Common myeloid progenitor, CD34-positive (primary cell): ENCODE results near the gene EHD2.
A peak's percentile ranks its signal among the peaks of the same experiment; 100 is the strongest.
"Not testable (repeated sequence)": the region's sequence is repeated elsewhere in the genome, so short reads cannot be mapped to it uniquely, and the experiment has no call there.

Source experiments
- CTCF ChIA-PET: fragments of 350-600 bp; sonication (Branson Sonifier 250); formaldehyde crosslinking; loops from one replicate; lab custom pipeline; 2021; ENCODE audit warnings: antibody characterized with exemption; lab: Charles Lee
- POLR2A ChIA-PET: fragments of 350-600 bp; sonication (Branson Sonifier 250); formaldehyde crosslinking; loops from one replicate; lab custom pipeline; 2021; ENCODE audit warnings: antibody characterized with exemption; lab: Charles Lee
- DNase-seq, 3 donors: peaks; one replicate each; pipeline versions ENCODE4 v3.0.0 to v3.0.0-alpha.2; 2013
- H3K27ac ChIP-seq, 2 experiments: 1 replicate in 1 of 2; 2 replicates in 1 of 2; pipeline ENCODE4 v1.7.0; 2013; ENCODE audit warnings: inconsistent platforms in 2 of 2, low read length in 2 of 2, mild to moderate bottlenecking in 2 of 2, low read depth in 1 of 2, moderate library complexity in 1 of 2; ENCODE audit not compliant: severe bottlenecking in 2 of 2, insufficient read depth in 1 of 2, poor library complexity in 1 of 2
- H3K27me3 ChIP-seq, 5 experiments: replicated peaks in 2 of 5; 1 replicate in 3 of 5; 2 replicates in 2 of 5; pipeline versions ENCODE4 v1.6.1 to v1.7.0; 2013; ENCODE audit warnings: low read length in 4 of 5, mild to moderate bottlenecking in 2 of 5, moderate library complexity in 2 of 5, inconsistent platforms in 1 of 5; ENCODE audit not compliant: insufficient read depth in 5 of 5, control insufficient read depth in 4 of 5
- H3K36me3 ChIP-seq, 4 experiments: 1 replicate in 2 of 4; 2 replicates in 2 of 4; pipeline versions ENCODE4 v1.6.1 to v1.7.0; 2013; ENCODE audit warnings: low read length in 3 of 4, control low read depth in 1 of 4, mild to moderate bottlenecking in 1 of 4; ENCODE audit not compliant: control insufficient read depth in 4 of 4, insufficient read depth in 4 of 4
- H3K4me1 ChIP-seq, 4 experiments: 1 replicate in 3 of 4; 2 replicates in 1 of 4; pipeline versions ENCODE4 v1.6.1 to v1.7.1; 2013; ENCODE audit warnings: low read length in 3 of 4, mild to moderate bottlenecking in 3 of 4, control low read depth in 1 of 4, inconsistent platforms in 1 of 4, moderate library complexity in 1 of 4; ENCODE audit not compliant: control insufficient read depth in 4 of 4, insufficient read depth in 4 of 4; ENCODE audit errors: control extremely low read depth in 1 of 4
- H3K4me3 ChIP-seq, 7 experiments: 1 replicate in 4 of 7; 2 replicates in 3 of 7; pipeline versions ENCODE4 v1.5.1 to v1.7.0; 2013; ENCODE audit warnings: mild to moderate bottlenecking in 7 of 7, low read length in 6 of 7, moderate library complexity in 6 of 7, inconsistent platforms in 2 of 7, low read depth in 2 of 7, control low read depth in 1 of 7; ENCODE audit not compliant: insufficient read depth in 4 of 7, control insufficient read depth in 1 of 7; ENCODE audit errors: extremely low read depth in 1 of 7
- H3K9me3 ChIP-seq, 5 experiments: 1 replicate in 4 of 5; 2 replicates in 1 of 5; pipeline versions ENCODE4 v1.6.1 to v1.7.1; 2013; ENCODE audit warnings: low read length in 4 of 5, mild to moderate bottlenecking in 2 of 5, inconsistent platforms in 1 of 5, low read depth in 1 of 5, moderate library complexity in 1 of 5; ENCODE audit not compliant: control insufficient read depth in 4 of 5, insufficient read depth in 2 of 5; ENCODE audit errors: control extremely low read depth in 1 of 5
- WGBS: methylation state at CpG from one replicate; pipeline ENCODE4 v1.1.5; 2013; ENCODE audit not compliant: insufficient coverage; 5-methylcytosine and 5-hydroxymethylcytosine counted together

The EHD2 gene

GRCh38 chr19:47711652-47712242, 1.5 kb upstream of the EHD2 start:
- no peak overlapping the region for H3K4me3 ChIP-seq

GRCh38 chr19:47714339-47714738, 1.1 kb downstream of the EHD2 start:
- WGBS, result 92% methylated on average over 2 of the region's 4 CpGs
- ChIA-PET POLR2A (interaction anchor here (1.2 to 3.1 kb wide), 2 partner anchors 15 to 29 kb away, joined by 6 to 11 read pairs; no protein-coding TSS in a partner anchor), CTCF (interaction anchor here (0.7 to 18.0 kb wide), 4 partner anchors 11 to 74 kb away, joined by 3 to 321 read pairs (median 72); partner anchors contain the start of gene NOP53)
- Histone ChIP-seq H3K27ac (no peak overlapping the region), H3K27me3 (no peaks in the 10 kb centered on the region), H3K36me3 (peaks cover 0 to 20% (median 6%) of the 10 kb centered on the region in 4 experiments), H3K9me3 (peaks cover 0 to 3% (median 0%) of the 10 kb centered on the region in 5 experiments), H3K4me3 (peak overlapping the region in 4 of 7 experiments; percentile 67 to 93 (median 78)), H3K4me1 (peaks cover 0 to 6% (median 3%) of the 10 kb centered on the region in 4 experiments)
- DNase-seq, result peak in 1 of 3 donors; percentile 30

More at GRCh38 chr19:47711652-47712242, 1.5 kb upstream of the EHD2 start:
- Histone ChIP-seq H3K4me1 (peaks cover 0 to 6% (median 3%) of the 10 kb centered on the region in 4 experiments), H3K27ac (no peak overlapping the region), H3K36me3 (peaks cover 0 to 9% (median 2%) of the 10 kb centered on the region in 4 experiments), H3K27me3 (no peaks in the 10 kb centered on the region), H3K9me3 (peaks cover 0 to 3% (median 0%) of the 10 kb centered on the region in 5 experiments)
- 89% methylated on average over 3 of the region's 8 CpGs for WGBS
- no peak for DNase-seq
- POLR2A ChIA-PET, result interaction anchor here (3.1 kb wide), 1 partner anchor 32 kb away, joined by 11 read pairs; no protein-coding TSS in a partner anchor
- CTCF ChIA-PET, result interaction anchor here (0.5 to 18.0 kb wide), 13 partner anchors 8 to 279 kb away, joined by 3 to 321 read pairs (median 5); partner anchors contain the start of gene NOP53

- H3K9me3 ChIP-seq, H3K27me3 ChIP-seq, DNase-seq, H3K4me1 ChIP-seq, H3K27ac ChIP-seq, H3K4me3 ChIP-seq: not testable (repeated sequence)
- ChIA-PET CTCF (interaction anchor here (3.8 to 18.0 kb wide), 3 partner anchors 11 to 73 kb away, joined by 16 to 321 read pairs (median 128); partner anchors contain the start of gene NOP53), POLR2A (interaction anchor here (1.0 to 3.1 kb wide), 2 partner anchors 9 to 29 kb away, joined by 3 to 11 read pairs; no protein-coding TSS in a partner anchor)
- H3K36me3 ChIP-seq, result peaks cover 0 to 20% (median 6%) of the 10 kb centered on the region in 4 experiments
These were observed 1.6 kb downstream of the EHD2 start for GRCh38 chr19:47714855-47715254.

GRCh38 chr19:47716270-47716937, 3.2 kb downstream of the EHD2 start:
- no peak for DNase-seq
- peaks cover 0 to 3% (median 0%) of the 10 kb centered on the region in 5 experiments for H3K9me3 ChIP-seq
- H3K27me3 ChIP-seq, result no peaks in the 10 kb centered on the region
- H3K4me1 ChIP-seq, result peaks cover 0 to 6% (median 3%) of the 10 kb centered on the region in 4 experiments
- ChIA-PET POLR2A (no interaction called here), CTCF (interaction anchor here (1.2 to 18.0 kb wide), 3 partner anchors 9 to 24 kb away, joined by 5 to 321 read pairs (median 128); partner anchors contain the start of gene NOP53)
- H3K36me3 ChIP-seq, result peaks cover 0 to 20% (median 6%) of the 10 kb centered on the region in 4 experiments
- no peak overlapping the region for H3K4me3 ChIP-seq
- H3K27ac ChIP-seq, result no peak overlapping the region
- 91% methylated on average over 31 of the region's 32 CpGs for WGBS

- not testable (repeated sequence) for H3K9me3 ChIP-seq, H3K4me3 ChIP-seq, H3K27me3 ChIP-seq, DNase-seq, H3K27ac ChIP-seq
- 92% methylated on average over 8 of the region's 11 CpGs for WGBS
- CTCF ChIA-PET, result interaction anchor here (1.2 to 18.0 kb wide), 2 partner anchors 10 to 22 kb away, joined by 3 to 321 read pairs; partner anchors contain the start of gene NOP53
- H3K4me1 ChIP-seq, result peaks cover 0 to 14% (median 10%) of the 10 kb centered on the region in 4 experiments
- POLR2A ChIA-PET, result interaction anchor here (0.8 kb wide), 1 partner anchor 12 kb away, joined by 3 read pairs; no protein-coding TSS in a partner anchor
- H3K36me3 ChIP-seq, result peaks cover 0 to 20% (median 7%) of the 10 kb centered on the region in 4 experiments
These were observed 5.3 kb downstream of the EHD2 start for GRCh38 chr19:47718415-47719046.

GRCh38 chr19:47719047-47719859, 6.0 kb downstream of the EHD2 start:
- H3K9me3 ChIP-seq, result peaks cover 0 to 3% (median 0%) of the 10 kb centered on the region in 5 experiments
- DNase-seq, result no peak
- 78% methylated on average over 16 of the region's 26 CpGs for WGBS
- H3K4me3 ChIP-seq, result no peak overlapping the region
- no peaks in the 10 kb centered on the region for H3K27me3 ChIP-seq
- peaks cover 0 to 20% (median 7%) of the 10 kb centered on the region in 4 experiments for H3K36me3 ChIP-seq
- CTCF ChIA-PET, result interaction anchor here (1.2 to 18.0 kb wide), 2 partner anchors 11 to 21 kb away, joined by 3 to 321 read pairs; partner anchors contain the start of gene NOP53
- peaks cover 0 to 14% (median 11%) of the 10 kb centered on the region in 4 experiments for H3K4me1 ChIP-seq
- POLR2A ChIA-PET, result no interaction called here
- H3K27ac ChIP-seq, result no peak overlapping the region
